ENCODE data around the gene CDK16. TPM values are rescaled to one million over a fixed set of nuclear protein-coding genes. Genes with fewer than 3 reads are reported as not detected.

CDK16 gene
- total and polyA plus RNA-seq, 2 of the 4 experiments (the other 2 are of a cell fraction) = 85.3 to 106 TPM

DNA sequence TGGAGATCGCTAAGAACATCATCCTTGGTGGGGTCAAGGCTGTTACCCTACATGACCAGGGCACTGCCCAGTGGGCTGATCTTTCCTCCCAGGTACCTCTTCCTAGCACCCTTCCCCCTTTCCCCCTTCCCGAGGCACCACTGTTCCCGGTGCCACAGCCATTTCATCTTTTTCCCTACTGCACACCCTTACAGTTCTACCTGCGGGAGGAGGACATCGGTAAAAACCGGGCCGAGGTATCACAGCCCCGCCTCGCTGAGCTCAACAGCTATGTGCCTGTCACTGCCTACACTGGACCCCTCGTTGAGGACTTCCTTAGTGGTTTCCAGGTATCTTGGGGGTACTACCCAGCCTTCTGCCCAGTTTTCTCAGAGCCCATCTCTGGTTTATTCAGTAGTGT is 19.2 kb upstream of the CDK16 start:
- Histone ChIP-seq H2AK5ac (ENCODE audit: low read depth, low read length) (no peak overlapping the region), H3K79me1 (ENCODE audit: low read depth in 1 of 2, low read length in 2 of 2) (peaks cover 34 to 65% of the 10 kb centered on the region in 2 experiments), H2BK120ac (ENCODE audit: low read depth, low read length) (no peak overlapping the region), H3K4me1 (ENCODE audit: control insufficient read depth, insufficient read depth, low read length) (peaks cover 24% of the 10 kb centered on the region), H3K18ac (ENCODE audit: low read depth, low read length) (no peak overlapping the region), H4K20me1 (ENCODE audit: insufficient read depth, low read length) (peaks cover 80% of the 10 kb centered on the region), H3K56ac (ENCODE audit: extremely low read depth, insufficient read depth, low read length) (no peak overlapping the region), H3K27ac (ENCODE audit: insufficient read depth, low read length) (no peak overlapping the region), H2BK5ac (ENCODE audit: low read depth, low read length, poor library complexity, severe bottlenecking) (no peak overlapping the region), H2BK15ac (ENCODE audit: low read depth, low read length) (no peak overlapping the region), H3K4me2 (ENCODE audit: low read depth, low read length) (no peak overlapping the region), H2AK9ac (replicated peaks; ENCODE audit: low read depth, low read length, poor library complexity) (peak overlapping the region; percentile 63), H3K4ac (ENCODE audit: low read depth, low read length) (no peak overlapping the region), H2AFZ (replicated peaks; ENCODE audit: low read length, poor library complexity) (no peak overlapping the region), H3K27me3 (ENCODE audit: control insufficient read depth, insufficient read depth, low read length) (no peaks in the 10 kb centered on the region; the same call in 1 of the 2 replicates), H3K9me1 (ENCODE audit: insufficient read depth, low read length) (peaks cover 5% of the 10 kb centered on the region; the same call in 1 of the 2 replicates), H3K14ac (replicated peaks; ENCODE audit: low read depth, low read length) (no peak overlapping the region), H4K8ac (ENCODE audit: low read depth in 2 of 2, low read length in 2 of 2) (no peak overlapping the region), H2BK20ac (ENCODE audit: low read depth, low read length) (no peak overlapping the region), H4K91ac (ENCODE audit: insufficient read depth, low read depth, low read length) (no peak overlapping the region), H3K9ac (ENCODE audit: low read depth, low read length) (no peak overlapping the region), H3K36me3 (ENCODE audit: control insufficient read depth, insufficient read depth, low read length) (peaks cover 71% of the 10 kb centered on the region), H3K4me3 (ENCODE audit: insufficient read depth, low read depth, low read length) (no peak overlapping the region), H3K23ac (ENCODE audit: low read depth, low read length) (no peak overlapping the region), H4K5ac (ENCODE audit: low read depth, low read length) (no peak overlapping the region), H3K9me3 (ENCODE audit: control insufficient read depth, insufficient read depth, low read length) (no peaks in the 10 kb centered on the region)
- TF ChIP-seq CEBPB (IDR thresholded peaks at IDR 0.05; ENCODE audit: low read depth, low read length) (no peak), SMC3 (IDR thresholded peaks at IDR 0.05; ENCODE audit: low read depth, low read length) (no peak), POLR2A (IDR thresholded peaks at IDR 0.05; ENCODE audit: low read depth, low read length) (no peak), NFE2L2 (IDR thresholded peaks at IDR 0.05; ENCODE audit: low read depth, low read length) (no peak), MAFK (IDR thresholded peaks at IDR 0.05; ENCODE audit: low read depth, low read length) (no peak), CHD1 (IDR thresholded peaks at IDR 0.05; ENCODE audit: low read depth, low read length) (no peak), RCOR1 (IDR thresholded peaks at IDR 0.05; ENCODE audit: insufficient replicate concordance, low read length) (no peak), MXI1 (IDR thresholded peaks at IDR 0.05; ENCODE audit: borderline replicate concordance, low read depth, low read length) (no peak), FOS (IDR thresholded peaks at IDR 0.05; ENCODE audit: low read depth, low read length) (no peak), MAZ (IDR thresholded peaks at IDR 0.05; ENCODE audit: borderline replicate concordance, low read depth, low read length) (no peak), RAD21 (IDR thresholded peaks at IDR 0.05; ENCODE audit: low read length) (no peak), RFX5 (IDR thresholded peaks at IDR 0.05; ENCODE audit: low read depth, low read length) (no peak)
- TF ChIP-seq, protein P1, sequence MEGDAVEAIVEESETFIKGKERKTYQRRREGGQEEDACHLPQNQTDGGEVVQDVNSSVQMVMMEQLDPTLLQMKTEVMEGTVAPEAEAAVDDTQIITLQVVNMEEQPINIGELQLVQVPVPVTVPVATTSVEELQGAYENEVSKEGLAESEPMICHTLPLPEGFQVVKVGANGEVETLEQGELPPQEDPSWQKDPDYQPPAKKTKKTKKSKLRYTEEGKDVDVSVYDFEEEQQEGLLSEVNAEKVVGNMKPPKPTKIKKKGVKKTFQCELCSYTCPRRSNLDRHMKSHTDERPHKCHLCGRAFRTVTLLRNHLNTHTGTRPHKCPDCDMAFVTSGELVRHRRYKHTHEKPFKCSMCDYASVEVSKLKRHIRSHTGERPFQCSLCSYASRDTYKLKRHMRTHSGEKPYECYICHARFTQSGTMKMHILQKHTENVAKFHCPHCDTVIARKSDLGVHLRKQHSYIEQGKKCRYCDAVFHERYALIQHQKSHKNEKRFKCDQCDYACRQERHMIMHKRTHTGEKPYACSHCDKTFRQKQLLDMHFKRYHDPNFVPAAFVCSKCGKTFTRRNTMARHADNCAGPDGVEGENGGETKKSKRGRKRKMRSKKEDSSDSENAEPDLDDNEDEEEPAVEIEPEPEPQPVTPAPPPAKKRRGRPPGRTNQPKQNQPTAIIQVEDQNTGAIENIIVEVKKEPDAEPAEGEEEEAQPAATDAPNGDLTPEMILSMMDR (conservative IDR thresholded peaks at IDR 0.05; ENCODE audit: low read depth, low read length) = no peak
- CTCF ChIA-PET = no interaction called here
- dilution Hi-C loops (cut with HindIII; ENCODE audit: low sequenced_read_pairs, unreplicated experiment) (no loop called here), intact Hi-C loops (cut with micrococcal nuclease) (no loop called here), in situ Hi-C loops (cut with MboI; ENCODE audit: low sequenced_read_pairs) (loop anchor here (10.0 kb wide), 2 partner anchors 186 to 326 kb away; no protein-coding TSS in a partner anchor)
- WGBS, 2 experiments (ENCODE audit: extremely low coverage in 2 of 2, insufficient read length in 1 of 2) = 100% methylated on average over 1 of the region's 10 CpGs; no CpG with 5 or more reads in 1 of the 2 experiments
- ATAC-seq (ENCODE audit: low read depth) (no peak), DNase-seq (no peak)
- no TSS peak for BruUV-seq (replicated peaks)
- POLR2A ChIA-PET (ENCODE audit: unreplicated experiment) = no interaction called here
